ENCODE results near the gene POMZP3. TPM values are rescaled to one million over a fixed set of nuclear protein-coding genes. Genes with fewer than 3 reads are reported as not detected.
"Not testable (repeated sequence)": the region's sequence is repeated elsewhere in the genome, so short reads cannot be mapped to it uniquely, and the experiment has no call there.

The POMZP3 gene
- total RNA-seq, 1 experiment from 2014 or later, result 10.6 TPM

DNA sequence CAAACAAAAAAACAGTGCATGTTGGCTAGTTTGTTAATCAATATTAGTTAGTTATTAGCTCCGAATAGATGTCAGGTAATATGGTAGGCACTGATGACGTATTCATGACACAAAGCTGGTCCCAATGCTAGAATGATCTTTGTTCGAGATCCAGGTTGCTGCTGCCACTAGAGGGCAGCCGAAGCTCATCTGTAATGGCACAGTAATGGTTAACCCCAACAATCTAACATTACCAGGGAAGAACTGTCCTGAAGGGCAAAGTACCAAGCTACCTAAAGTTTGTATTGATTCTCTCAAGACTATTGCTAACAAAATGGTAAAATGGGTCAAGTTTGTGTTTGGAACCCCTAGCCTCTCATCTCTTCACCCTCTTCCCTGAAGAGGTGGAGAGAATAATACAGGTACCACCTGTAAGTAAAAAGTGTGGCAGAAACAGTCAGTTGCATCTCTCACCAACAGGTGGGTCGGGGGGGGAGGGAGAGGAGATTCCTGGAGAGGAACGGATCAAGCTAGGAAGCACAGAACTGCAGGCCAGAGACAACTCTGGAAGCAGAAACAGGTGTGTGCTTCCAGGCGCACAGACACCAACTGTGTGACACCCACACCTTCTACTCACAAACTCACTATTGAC is 10.1 kb upstream of the POMZP3 start:
- TF ChIP-seq, protein P1, sequence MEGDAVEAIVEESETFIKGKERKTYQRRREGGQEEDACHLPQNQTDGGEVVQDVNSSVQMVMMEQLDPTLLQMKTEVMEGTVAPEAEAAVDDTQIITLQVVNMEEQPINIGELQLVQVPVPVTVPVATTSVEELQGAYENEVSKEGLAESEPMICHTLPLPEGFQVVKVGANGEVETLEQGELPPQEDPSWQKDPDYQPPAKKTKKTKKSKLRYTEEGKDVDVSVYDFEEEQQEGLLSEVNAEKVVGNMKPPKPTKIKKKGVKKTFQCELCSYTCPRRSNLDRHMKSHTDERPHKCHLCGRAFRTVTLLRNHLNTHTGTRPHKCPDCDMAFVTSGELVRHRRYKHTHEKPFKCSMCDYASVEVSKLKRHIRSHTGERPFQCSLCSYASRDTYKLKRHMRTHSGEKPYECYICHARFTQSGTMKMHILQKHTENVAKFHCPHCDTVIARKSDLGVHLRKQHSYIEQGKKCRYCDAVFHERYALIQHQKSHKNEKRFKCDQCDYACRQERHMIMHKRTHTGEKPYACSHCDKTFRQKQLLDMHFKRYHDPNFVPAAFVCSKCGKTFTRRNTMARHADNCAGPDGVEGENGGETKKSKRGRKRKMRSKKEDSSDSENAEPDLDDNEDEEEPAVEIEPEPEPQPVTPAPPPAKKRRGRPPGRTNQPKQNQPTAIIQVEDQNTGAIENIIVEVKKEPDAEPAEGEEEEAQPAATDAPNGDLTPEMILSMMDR (IDR thresholded peaks at IDR 0.05; ENCODE audit: unreplicated experiment), result peak; percentile 25
- H3K36me3 Mint-ChIP-seq (ENCODE audit: insufficient read depth, unreplicated experiment); H3K27me3 Mint-ChIP-seq (ENCODE audit: insufficient read depth, unreplicated experiment); BruUV-seq (replicated peaks); H3K4me3 Mint-ChIP-seq (ENCODE audit: unreplicated experiment); H3K4me1 Mint-ChIP-seq (ENCODE audit: insufficient read depth, unreplicated experiment); DNase-seq (ENCODE audit: unreplicated experiment); intact Hi-C loops (cut with micrococcal nuclease); POLR2A ChIA-PET; H3K27ac Mint-ChIP-seq (ENCODE audit: low read depth, unreplicated experiment); H3K9me3 Mint-ChIP-seq (ENCODE audit: unreplicated experiment): not testable (repeated sequence)
- CTCF ChIA-PET, result interaction anchor here (1.1 kb wide), 1 partner anchor 476 kb away, joined by 3 read pairs; no protein-coding TSS in a partner anchor

GRCh38 chr7:76626581-76626980 is 498 bp downstream of the POMZP3 start:
- Mint-ChIP-seq H3K27ac (ENCODE audit: low read depth, unreplicated experiment) (peak overlapping the region; percentile 80), H3K4me3 (ENCODE audit: unreplicated experiment) (peak overlapping the region; percentile 75), H3K36me3 (ENCODE audit: insufficient read depth, unreplicated experiment) (peaks cover 43% of the 10 kb centered on the region)
- intact Hi-C loops (cut with micrococcal nuclease); H3K4me1 Mint-ChIP-seq (ENCODE audit: insufficient read depth, unreplicated experiment); POLR2A ChIA-PET; H3K9me3 Mint-ChIP-seq (ENCODE audit: unreplicated experiment); H3K27me3 Mint-ChIP-seq (ENCODE audit: insufficient read depth, unreplicated experiment); CTCF ChIA-PET; BruUV-seq (replicated peaks): not testable (repeated sequence)
- DNase-seq (ENCODE audit: unreplicated experiment), result peak; percentile 17

- DNase-seq (ENCODE audit: unreplicated experiment); BruUV-seq (replicated peaks); H3K27ac Mint-ChIP-seq (ENCODE audit: low read depth, unreplicated experiment); POLR2A ChIA-PET; intact Hi-C loops (cut with micrococcal nuclease); H3K9me3 Mint-ChIP-seq (ENCODE audit: unreplicated experiment); H3K27me3 Mint-ChIP-seq (ENCODE audit: insufficient read depth, unreplicated experiment); H3K4me1 Mint-ChIP-seq (ENCODE audit: insufficient read depth, unreplicated experiment); CTCF ChIA-PET; H3K4me3 Mint-ChIP-seq (ENCODE audit: unreplicated experiment): not testable (repeated sequence)
- H3K36me3 Mint-ChIP-seq (ENCODE audit: insufficient read depth, unreplicated experiment), result peaks cover 58% of the 10 kb centered on the region
These were observed 7.5 kb downstream of the POMZP3 start for GRCh38 chr7:76619439-76620190.

GRCh38 chr7:76613783-76614182 is 13.3 kb downstream of the POMZP3 start:
- Mint-ChIP-seq H3K27ac (ENCODE audit: low read depth, unreplicated experiment) (peak overlapping the region; percentile 77), H3K36me3 (ENCODE audit: insufficient read depth, unreplicated experiment) (peaks cover 20% of the 10 kb centered on the region)
- DNase-seq (ENCODE audit: unreplicated experiment), result peak; percentile 77
- TF ChIP-seq, protein P1 (IDR thresholded peaks at IDR 0.05; ENCODE audit: unreplicated experiment), result peak; percentile 57
- POLR2A ChIA-PET; H3K4me3 Mint-ChIP-seq (ENCODE audit: unreplicated experiment); H3K27me3 Mint-ChIP-seq (ENCODE audit: insufficient read depth, unreplicated experiment); CTCF ChIA-PET; H3K4me1 Mint-ChIP-seq (ENCODE audit: insufficient read depth, unreplicated experiment); intact Hi-C loops (cut with micrococcal nuclease); H3K9me3 Mint-ChIP-seq (ENCODE audit: unreplicated experiment): not testable (repeated sequence)
- TSS peak; percentile 16 for BruUV-seq (replicated peaks)

DNA sequence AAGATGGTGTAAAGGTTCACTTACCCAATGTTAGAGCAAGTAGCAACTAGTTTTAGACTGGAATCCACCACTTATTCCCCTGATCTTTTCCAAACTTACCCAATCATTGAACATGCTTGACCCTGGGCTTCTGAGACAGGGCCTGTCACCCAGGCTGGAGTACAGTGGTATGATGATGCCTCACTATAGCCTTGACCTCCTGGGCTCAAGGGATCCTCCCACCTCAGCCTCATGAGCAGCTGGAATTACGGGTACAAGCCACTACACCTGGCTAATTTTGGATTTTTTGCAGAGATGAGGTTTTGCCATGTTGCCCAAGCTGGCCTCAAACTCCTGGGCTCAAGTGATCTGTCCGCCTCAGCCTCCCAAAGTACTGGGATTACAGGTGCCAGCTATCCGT is 14.8 kb downstream of the POMZP3 start:
- DNase-seq (ENCODE audit: unreplicated experiment); intact Hi-C loops (cut with micrococcal nuclease); BruUV-seq (replicated peaks); H3K27ac Mint-ChIP-seq (ENCODE audit: low read depth, unreplicated experiment); H3K9me3 Mint-ChIP-seq (ENCODE audit: unreplicated experiment); H3K27me3 Mint-ChIP-seq (ENCODE audit: insufficient read depth, unreplicated experiment); H3K4me3 Mint-ChIP-seq (ENCODE audit: unreplicated experiment); H3K4me1 Mint-ChIP-seq (ENCODE audit: insufficient read depth, unreplicated experiment); CTCF ChIA-PET; POLR2A ChIA-PET: not testable (repeated sequence)
- H3K36me3 Mint-ChIP-seq (ENCODE audit: insufficient read depth, unreplicated experiment), result peaks cover 12% of the 10 kb centered on the region

GRCh38 chr7:76609864-76610263 is 17.2 kb downstream of the POMZP3 start:
- POLR2A ChIA-PET; intact Hi-C loops (cut with micrococcal nuclease); H3K27me3 Mint-ChIP-seq (ENCODE audit: insufficient read depth, unreplicated experiment); CTCF ChIA-PET; H3K9me3 Mint-ChIP-seq (ENCODE audit: unreplicated experiment); H3K4me3 Mint-ChIP-seq (ENCODE audit: unreplicated experiment); DNase-seq (ENCODE audit: unreplicated experiment); H3K27ac Mint-ChIP-seq (ENCODE audit: low read depth, unreplicated experiment); H3K4me1 Mint-ChIP-seq (ENCODE audit: insufficient read depth, unreplicated experiment); BruUV-seq (replicated peaks): not testable (repeated sequence)
- peaks cover 12% of the 10 kb centered on the region for H3K36me3 Mint-ChIP-seq (ENCODE audit: insufficient read depth, unreplicated experiment)

- not testable (repeated sequence) for H3K27ac Mint-ChIP-seq (ENCODE audit: low read depth, unreplicated experiment)
These were observed 18.6 kb downstream of the POMZP3 start for GRCh38 chr7:76608469-76608868.

GRCh38 chr7:76606027-76606426 is 21.1 kb downstream of the POMZP3 start:
- Mint-ChIP-seq H3K36me3 (ENCODE audit: insufficient read depth, unreplicated experiment) (peaks cover 23% of the 10 kb centered on the region), H3K4me3 (ENCODE audit: unreplicated experiment) (peak overlapping the region; percentile 29)
- H3K9me3 Mint-ChIP-seq (ENCODE audit: unreplicated experiment); BruUV-seq (replicated peaks); intact Hi-C loops (cut with micrococcal nuclease); H3K27ac Mint-ChIP-seq (ENCODE audit: low read depth, unreplicated experiment); H3K4me1 Mint-ChIP-seq (ENCODE audit: insufficient read depth, unreplicated experiment); H3K27me3 Mint-ChIP-seq (ENCODE audit: insufficient read depth, unreplicated experiment); POLR2A ChIA-PET: not testable (repeated sequence)
- DNase-seq (ENCODE audit: unreplicated experiment), result peak; percentile 83
- CTCF ChIA-PET, result interaction anchor here (0.6 kb wide), 1 partner anchor 315 kb away, joined by 3 read pairs; no protein-coding TSS in a partner anchor

More at GRCh38 chr7:76608469-76608868, 18.6 kb downstream of the POMZP3 start:
- H3K4me1 Mint-ChIP-seq (ENCODE audit: insufficient read depth, unreplicated experiment); intact Hi-C loops (cut with micrococcal nuclease); POLR2A ChIA-PET; H3K4me3 Mint-ChIP-seq (ENCODE audit: unreplicated experiment); DNase-seq (ENCODE audit: unreplicated experiment); CTCF ChIA-PET; BruUV-seq (replicated peaks); H3K9me3 Mint-ChIP-seq (ENCODE audit: unreplicated experiment); H3K27me3 Mint-ChIP-seq (ENCODE audit: insufficient read depth, unreplicated experiment): not testable (repeated sequence)
- H3K36me3 Mint-ChIP-seq (ENCODE audit: insufficient read depth, unreplicated experiment), result peaks cover 18% of the 10 kb centered on the region

Data from MCF 10A (cell line).